MCF 10A (cell line): ENCODE data around the gene DBF4B. TPM values are rescaled to one million over a fixed set of nuclear protein-coding genes. Genes with fewer than 3 reads are reported as not detected.

Experiments
- BruUV-seq: library from RNA; stranded (reverse); fragments of 400-500 nt; replicated peaks from 2 replicates; lab custom pipeline; 2021; lab: Mats Ljungman, UMichigan
- CTCF ChIA-PET: fragments of 300-600 bp; sonication (Branson Sonifier 250); formaldehyde crosslinking; extraction: SDS; loops from one replicate; lab custom pipeline; 2021; ENCODE audit warnings: antibody characterized with exemption, inconsistent platforms; lab: Yijun Ruan, JAX
- POLR2A ChIA-PET: fragments of 300-600, 350-650 bp; sonication (Branson Sonifier 250); formaldehyde crosslinking; extraction: SDS; loops from one replicate; lab custom pipeline; 2020; ENCODE audit warnings: antibody characterized with exemption, inconsistent platforms; lab: Yijun Ruan, JAX
- DNase-seq: peaks from one replicate; pipeline ENCODE4 v3.0.0-alpha.2; 2018; ENCODE audit not compliant: unreplicated experiment
- H3K27ac Mint-ChIP-seq: one replicate; pipeline ENCODE4 v1.8.0; 2022; ENCODE audit warnings: mild to moderate bottlenecking, low read depth, mixed read lengths; ENCODE audit not compliant: unreplicated experiment
- H3K27me3 Mint-ChIP-seq: one replicate; pipeline ENCODE4 v1.8.0; 2022; ENCODE audit warnings: mixed read lengths; ENCODE audit not compliant: insufficient read depth, unreplicated experiment
- H3K36me3 Mint-ChIP-seq: one replicate; pipeline ENCODE4 v1.8.0; 2022; ENCODE audit warnings: mild to moderate bottlenecking, moderate library complexity, mixed read lengths; ENCODE audit not compliant: insufficient read depth, unreplicated experiment
- H3K4me1 Mint-ChIP-seq: one replicate; pipeline ENCODE4 v1.8.0; 2022; ENCODE audit warnings: mixed read lengths; ENCODE audit not compliant: insufficient read depth, unreplicated experiment
- H3K4me3 Mint-ChIP-seq: one replicate; pipeline ENCODE4 v1.8.0; 2022; ENCODE audit warnings: mild to moderate bottlenecking, moderate library complexity, mixed read lengths; ENCODE audit not compliant: unreplicated experiment
- H3K9me3 Mint-ChIP-seq: one replicate; pipeline ENCODE4 v1.8.0; 2022; ENCODE audit warnings: mixed read lengths; ENCODE audit not compliant: unreplicated experiment
- CTCF ChIP-seq: fragments of 200-600 bp; IDR thresholded peaks from one replicate; pipeline ENCODE4 v1.8.0; 2022; ENCODE audit warnings: antibody characterized with exemption, mild to moderate bottlenecking; ENCODE audit not compliant: unreplicated experiment
- intact Hi-C: fragments of 100-400 bp; cut with micrococcal nuclease; formaldehyde crosslinking; loops from 2 replicates; pipeline ENCODE4 v1.14.1; 2022
- total RNA-seq: library from RNA; stranded (reverse); gene quantifications from 2 replicates; pipeline ENCODE4 v1.2.3, GENCODE V29; 2022

Gene DBF4B
- total RNA-seq, 1 experiment from 2014 or later = 13.9 TPM

- ChIA-PET POLR2A (no interaction called here), CTCF (interaction anchor here (0.6 kb wide), 2 partner anchors 333 to 364 kb away, joined by 3 to 5 read pairs; no protein-coding TSS in a partner anchor)
- H3K4me3 Mint-ChIP-seq = no peak overlapping the region
- H3K4me1 Mint-ChIP-seq = no peaks in the 10 kb centered on the region
- TF ChIP-seq CTCF = no peak
- intact Hi-C loops = no loop called here
- BruUV-seq = no TSS peak
- H3K27ac Mint-ChIP-seq = no peak overlapping the region
- H3K27me3 Mint-ChIP-seq = no peaks in the 10 kb centered on the region
- H3K36me3 Mint-ChIP-seq = peaks cover 18% of the 10 kb centered on the region
- DNase-seq = peak; percentile 16
- no peaks in the 10 kb centered on the region for H3K9me3 Mint-ChIP-seq
Measured at GRCh38 chr17:44733753-44734152, 25.3 kb downstream of the DBF4B start.

- Mint-ChIP-seq H3K36me3 (peaks cover 18% of the 10 kb centered on the region), H3K27ac (no peak overlapping the region), H3K27me3 (no peaks in the 10 kb centered on the region), H3K9me3 (no peaks in the 10 kb centered on the region), H3K4me1 (no peaks in the 10 kb centered on the region), H3K4me3 (no peak overlapping the region)
- intact Hi-C loops = no loop called here
- ChIA-PET CTCF (interaction anchor here (0.8 kb wide), 1 partner anchor 16 kb away, joined by 3 read pairs; no protein-coding TSS in a partner anchor), POLR2A (interaction anchor here (0.8 kb wide), 1 partner anchor 13 kb away, joined by 4 read pairs; no protein-coding TSS in a partner anchor)
- BruUV-seq = no TSS peak
- DNase-seq = no peak
- TF ChIP-seq CTCF = no peak
Measured at GRCh38 chr17:44734272-44734671, 25.8 kb downstream of the DBF4B start.

GRCh38 chr17:44736551-44737240, 28.2 kb downstream of the DBF4B start:
- Mint-ChIP-seq H3K4me1 (no peaks in the 10 kb centered on the region), H3K27ac (no peak overlapping the region), H3K9me3 (no peaks in the 10 kb centered on the region), H3K27me3 (no peaks in the 10 kb centered on the region), H3K36me3 (peaks cover 17% of the 10 kb centered on the region), H3K4me3 (no peak overlapping the region)
- no peak for DNase-seq
- ChIA-PET CTCF (interaction anchor here (0.6 to 1.1 kb wide), 2 partner anchors 10 to 11 kb away, joined by 3 read pairs; no protein-coding TSS in a partner anchor), POLR2A (no interaction called here)
- BruUV-seq = no TSS peak
- intact Hi-C loops = no loop called here
- no peak for TF ChIP-seq CTCF

GRCh38 chr17:44738214-44738906, 29.9 kb downstream of the DBF4B start:
- Mint-ChIP-seq H3K27me3 (no peaks in the 10 kb centered on the region), H3K27ac (no peak overlapping the region), H3K4me1 (no peaks in the 10 kb centered on the region), H3K36me3 (peaks cover 12% of the 10 kb centered on the region), H3K4me3 (no peak overlapping the region), H3K9me3 (no peaks in the 10 kb centered on the region)
- no peak for DNase-seq
- CTCF ChIA-PET = interaction anchor here (0.6 kb wide), 1 partner anchor 126 kb away, joined by 3 read pairs; no protein-coding TSS in a partner anchor
- intact Hi-C loops = no loop called here
- no peak for TF ChIP-seq CTCF
- BruUV-seq = no TSS peak
- POLR2A ChIA-PET = no interaction called here
